Measurements from ENCODE around the gene SLC6A6.
"Not testable (repeated sequence)": the region's sequence is repeated elsewhere in the genome, so short reads cannot be mapped to it uniquely, and the experiment has no call there.

DNA sequence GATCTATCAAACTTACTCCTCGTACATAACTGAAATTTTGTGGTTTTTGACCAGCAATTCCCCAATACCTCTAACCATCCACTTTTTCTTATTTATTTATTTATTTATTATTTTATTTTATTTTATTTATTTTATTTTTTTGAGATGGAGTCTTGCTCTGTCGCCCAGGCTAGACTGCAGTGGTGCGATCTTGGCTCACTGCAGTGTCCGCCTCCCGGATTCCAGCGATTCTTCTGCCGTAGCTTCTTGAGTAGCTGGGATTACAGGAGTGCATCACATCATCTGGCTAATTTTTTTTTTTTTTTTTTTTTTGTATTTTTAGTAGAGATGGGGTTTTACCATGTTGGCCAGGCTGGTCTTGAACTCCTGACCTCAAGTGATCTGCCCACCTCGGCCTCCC lies 35.3 kb downstream of the SLC6A6 start:
- TF ChIP-seq, protein P1, sequence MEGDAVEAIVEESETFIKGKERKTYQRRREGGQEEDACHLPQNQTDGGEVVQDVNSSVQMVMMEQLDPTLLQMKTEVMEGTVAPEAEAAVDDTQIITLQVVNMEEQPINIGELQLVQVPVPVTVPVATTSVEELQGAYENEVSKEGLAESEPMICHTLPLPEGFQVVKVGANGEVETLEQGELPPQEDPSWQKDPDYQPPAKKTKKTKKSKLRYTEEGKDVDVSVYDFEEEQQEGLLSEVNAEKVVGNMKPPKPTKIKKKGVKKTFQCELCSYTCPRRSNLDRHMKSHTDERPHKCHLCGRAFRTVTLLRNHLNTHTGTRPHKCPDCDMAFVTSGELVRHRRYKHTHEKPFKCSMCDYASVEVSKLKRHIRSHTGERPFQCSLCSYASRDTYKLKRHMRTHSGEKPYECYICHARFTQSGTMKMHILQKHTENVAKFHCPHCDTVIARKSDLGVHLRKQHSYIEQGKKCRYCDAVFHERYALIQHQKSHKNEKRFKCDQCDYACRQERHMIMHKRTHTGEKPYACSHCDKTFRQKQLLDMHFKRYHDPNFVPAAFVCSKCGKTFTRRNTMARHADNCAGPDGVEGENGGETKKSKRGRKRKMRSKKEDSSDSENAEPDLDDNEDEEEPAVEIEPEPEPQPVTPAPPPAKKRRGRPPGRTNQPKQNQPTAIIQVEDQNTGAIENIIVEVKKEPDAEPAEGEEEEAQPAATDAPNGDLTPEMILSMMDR (conservative IDR thresholded peaks at IDR 0.05 in 1 of 2, IDR thresholded peaks at IDR 0.05 in 1 of 2; ENCODE audit: extremely low read depth in 1 of 2, insufficient read depth in 1 of 2, low read depth in 1 of 2, low read length in 2 of 2) = not testable (repeated sequence)
- not testable (repeated sequence) for TF ChIP-seq EZH2 (IDR thresholded peaks at IDR 0.05; ENCODE audit: borderline replicate concordance, low read length)
